ENCODE data around the gene FAM221A. TPM values are rescaled to one million over a fixed set of nuclear protein-coding genes. Genes with fewer than 3 reads are reported as not detected.

FAM221A gene
- total and polyA plus RNA-seq, 2 of the 8 experiments (the other 6 are each of a cell fraction or from before 2014, with no cell fraction given) = 21.5 to 39.0 TPM

DNA sequence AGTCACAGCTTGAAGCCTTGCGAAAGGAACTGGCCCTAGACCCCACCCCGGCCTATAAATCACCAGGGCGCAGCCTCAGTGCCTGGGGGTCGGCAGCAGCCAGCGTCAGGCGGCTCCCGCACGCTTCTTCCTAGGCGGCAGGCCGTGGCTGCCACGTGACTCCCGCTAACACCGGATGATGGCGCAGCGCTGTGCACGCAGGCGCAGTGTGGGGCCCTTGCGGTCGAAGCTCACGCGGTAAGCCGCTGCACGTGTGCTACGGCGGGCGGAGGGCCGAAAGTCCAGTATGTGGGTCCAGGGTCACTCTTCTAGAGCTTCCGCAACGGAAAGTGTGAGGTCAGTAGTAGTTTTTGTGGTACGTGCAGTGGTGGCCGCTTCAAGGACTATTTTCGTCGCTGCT lies 30.0 kb downstream of the FAM221A start, which contains the start of gene STK31:
Gene STK31 (plus strand): TSS at position 220 of the 400 bp plus-strand sequence. CDS start 67 bp downstream, at position 287.
- Histone ChIP-seq H3K56ac (replicated peaks; ENCODE audit: insufficient read length, low read depth, low read length) (no peak within 1 kb of the TSS), H2BK5ac (ENCODE audit: low read depth, low read length) (no peak within 1 kb of the TSS; the same call in 1 of the 2 replicates), H4K20me1 (replicated peaks in 1 of 2; ENCODE audit: control insufficient read depth in 1 of 2, insufficient read depth in 2 of 2, low read length in 2 of 2) (no peaks in the 10 kb centered on the region), H2AK5ac (ENCODE audit: low read depth, low read length) (no peak within 1 kb of the TSS), H3K79me2 (ENCODE audit: control insufficient read depth in 1 of 2, insufficient read depth in 2 of 2, low read length in 2 of 2) (no peaks in the 10 kb centered on the region), H3K27ac (ENCODE audit: low read depth, low read length) (no peak within 1 kb of the TSS), H2BK20ac (ENCODE audit: low read length) (no peak within 1 kb of the TSS), H4K91ac (replicated peaks; ENCODE audit: insufficient read length, low read length) (no peak within 1 kb of the TSS), H3K14ac (ENCODE audit: insufficient read length) (no peak within 1 kb of the TSS), H3K23ac (ENCODE audit: insufficient read length) (no peak within 1 kb of the TSS), H2AFZ (ENCODE audit: low read length) (no peak within 1 kb of the TSS), H3K18ac (ENCODE audit: extremely low read depth, low read length) (no peak within 1 kb of the TSS), H3K79me1 (ENCODE audit: low read depth, low read length) (no peaks in the 10 kb centered on the region), H3K27me3 (replicated peaks in 1 of 4; ENCODE audit: control insufficient read depth in 3 of 4, extremely low read depth in 1 of 4, insufficient read depth in 3 of 4, low read length in 3 of 4) (no peaks in the 10 kb centered on the region), H3K4me3 (ENCODE audit: extremely low read depth in 1 of 4, insufficient read depth in 2 of 4, low read depth in 3 of 4, low read length in 4 of 4) (no peak within 1 kb of the TSS), H3K4me1 (replicated peaks in 1 of 4; ENCODE audit: control insufficient read depth in 3 of 4, insufficient read depth in 4 of 4, low read length in 3 of 4) (no peaks in the 10 kb centered on the region), H3K23me2 (ENCODE audit: low read depth, low read length) (no peaks in the 10 kb centered on the region), H4K5ac (ENCODE audit: insufficient read length, low read depth, low read length) (no peak within 1 kb of the TSS), H3K4me2 (ENCODE audit: insufficient read depth in 1 of 2, low read depth in 2 of 2, low read length in 2 of 2) (no peak within 1 kb of the TSS), H3K36me3 (ENCODE audit: control insufficient read depth in 2 of 4, insufficient read depth in 4 of 4, low read length in 3 of 4) (peaks cover 0 to 10% (median 8%) of the 10 kb centered on the region in 4 experiments; a peak in 4 of 8 replicates), H3K9ac (replicated peaks in 1 of 4; ENCODE audit: extremely low read depth in 1 of 4, low read depth in 3 of 4, low read length in 3 of 4) (no peak within 1 kb of the TSS), H2BK12ac (ENCODE audit: low read depth, low read length) (no peak within 1 kb of the TSS), H3K9me3 (ENCODE audit: insufficient read depth in 2 of 2, low read depth in 1 of 2, low read length in 1 of 2) (peaks cover 0 to 6% of the 10 kb centered on the region in 2 experiments; a peak in 1 of 4 replicates), H2BK15ac (ENCODE audit: low read length) (no peak within 1 kb of the TSS), H2BK120ac (replicated peaks; ENCODE audit: low read depth, low read length) (no peak within 1 kb of the TSS), H4K8ac (ENCODE audit: extremely low read depth, insufficient read depth, low read length) (0 out of 2 replicates have a peak within 1 kb of the TSS, but pooled peaks have one; percentile 79), H3K4ac (replicated peaks; ENCODE audit: insufficient read length, low read depth, low read length) (no peak within 1 kb of the TSS)
- DNase-seq (ENCODE audit: low read depth in 1 of 2, low spot score in 2 of 2) (no peak), FAIRE-seq (no peak)
- WGBS, 2 experiments (ENCODE audit: extremely low coverage in 1 of 2, insufficient coverage in 1 of 2, insufficient read length in 1 of 2, insufficient replicate concordance in 2 of 2, low coverage in 1 of 2, low lambda C conversion rate in 2 of 2, missing lambda C conversion rate in 1 of 2) = 91% methylated on average over 32 of the region's 33 CpGs; no CpG with 5 or more reads in 1 of the 2 experiments
- ChIA-PET CTCF (ENCODE audit: partially characterized antibody) (interaction anchor here (0.8 to 8.0 kb wide), 16 partner anchors 8 to 433 kb away, joined by 3 to 90 read pairs (median 5); no protein-coding TSS in a partner anchor), POLR2A (ENCODE audit: partially characterized antibody) (interaction anchor here (0.8 to 1.4 kb wide), 4 partner anchors 19 to 179 kb away, joined by 3 read pairs; no protein-coding TSS in a partner anchor)
- TF ChIP-seq, protein P1, sequence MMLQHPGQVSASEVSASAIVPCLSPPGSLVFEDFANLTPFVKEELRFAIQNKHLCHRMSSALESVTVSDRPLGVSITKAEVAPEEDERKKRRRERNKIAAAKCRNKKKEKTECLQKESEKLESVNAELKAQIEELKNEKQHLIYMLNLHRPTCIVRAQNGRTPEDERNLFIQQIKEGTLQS (IDR thresholded peaks at IDR 0.05; ENCODE audit: insufficient read depth, low read depth, low read length) = no peak
- TF ChIP-seq CHD1 (IDR thresholded peaks at IDR 0.05; ENCODE audit: low read depth, low read length) (no peak), POLR2AphosphoS5 (IDR thresholded peaks at IDR 0.05; ENCODE audit: low read depth, low read length) (no peak)

Measured in H1 (cell line).